Keratinocyte (primary cell): ENCODE measurements around the gene SDR42E2.
A peak's percentile ranks its signal among the peaks of the same experiment; 100 is the strongest.

Experiments
- CTCF ChIP-seq, 3 experiments: IDR thresholded peaks in 1 of 3; conservative IDR thresholded peaks in 1 of 3; optimal IDR thresholded peaks in 1 of 3; 2 replicates in 2 of 3; 3 replicates in 1 of 3; pipeline versions ENCODE3 to v1.5.1; 2011; ENCODE audit warnings: low read length in 3 of 3, mild to moderate bottlenecking in 3 of 3, moderate library complexity in 2 of 3, control low read depth in 1 of 3, inconsistent platforms in 1 of 3; ENCODE audit not compliant: insufficient read depth in 2 of 3; ENCODE audit errors: extremely low read depth in 1 of 3
- EZH2 ChIP-seq: IDR thresholded peaks from one replicate; pipeline ENCODE4 v1.6.1; 2012; ENCODE audit warnings: inconsistent platforms, mild to moderate bottlenecking, low read length, moderate library complexity

- TF ChIP-seq CTCF (optimal IDR thresholded peaks at IDR 0.05 in 1 of 3, IDR thresholded peaks at IDR 0.05 in 1 of 3, conservative IDR thresholded peaks at IDR 0.05 in 1 of 3; ENCODE audit: extremely low read depth in 1 of 3, insufficient read depth in 2 of 3, low read length in 3 of 3) (peak; percentile 48 to 64 (median 61)), EZH2 (no peak)
Measured at GRCh38 chr16:22141767-22142166, 20.5 kb upstream of the SDR42E2 start.
